K562 (cell line): ENCODE data around the gene GRIN2D. TPM values are rescaled to one million over a fixed set of nuclear protein-coding genes. Genes with fewer than 3 reads are reported as not detected.

Source experiments
- BCLAF1 ChIP-seq, 2 experiments: fragments of 450-650 bp in 1 of 2; IDR thresholded peaks; 2 replicates each; pipeline ENCODE4 v1.6.1; 2011 to 2017; ENCODE audit warnings: low read depth in 2 of 2, antibody characterized with exemption in 1 of 2, borderline replicate concordance in 1 of 2, low read length in 1 of 2, mild to moderate bottlenecking in 1 of 2, mixed read lengths in 1 of 2; ENCODE audit not compliant: control insufficient read depth in 1 of 2
- CLOCK ChIP-seq: fragments of 250-450 bp; sonication (Bioruptor Pico); IDR thresholded peaks from 2 replicates; pipeline ENCODE4 v1.4.0; 2020; ENCODE audit warnings: mild to moderate bottlenecking, moderate library complexity, borderline replicate concordance
- EP400 ChIP-seq: fragments of 450-650 bp; IDR thresholded peaks from 2 replicates; pipeline ENCODE4 v1.6.1; 2017; ENCODE audit warnings: antibody characterized with exemption, mild to moderate bottlenecking, moderate library complexity
- FOXO4 ChIP-seq: fragments of 450-650 bp; formaldehyde crosslinking; IDR thresholded peaks from 2 replicates; pipeline ENCODE4 v1.4.0; 2020; ENCODE audit warnings: mild to moderate bottlenecking, moderate library complexity
- FUS ChIP-seq: fragments of 200-400 bp; formaldehyde crosslinking; optimal IDR thresholded peaks from 2 replicates; pipeline ENCODE3; 2017; ENCODE audit warnings: low read depth, low read length
- KAT2B ChIP-seq: IDR thresholded peaks from one replicate; pipeline ENCODE4 v1.6.1; 2012; ENCODE audit warnings: low read depth, mild to moderate bottlenecking, control low read depth, inconsistent platforms, low read length, moderate library complexity
- MYC ChIP-seq, 2 experiments: fragments of 250-450 bp in 1 of 2; sonication (Bioruptor Pico) in 1 of 2; IDR thresholded peaks; 2 replicates each; pipeline versions ENCODE4 v1.5.1 to v1.6.1; 2012 to 2021; ENCODE audit warnings: low read depth in 2 of 2, borderline replicate concordance in 1 of 2, improper control_type of control experiment in 1 of 2, low read length in 1 of 2, mild to moderate bottlenecking in 1 of 2, moderate library complexity in 1 of 2
- NEUROD1 ChIP-seq: fragments of 150-350 bp; IDR thresholded peaks from 2 replicates; pipeline ENCODE4 v1.6.1; 2014; ENCODE audit warnings: borderline replicate concordance, low read length, low read depth; ENCODE audit not compliant: partially characterized antibody
- NFATC3 ChIP-seq: fragments of 450-650 bp; IDR thresholded peaks from 2 replicates; pipeline ENCODE4 v1.6.1; 2017; ENCODE audit warnings: mild to moderate bottlenecking
- NKRF ChIP-seq: fragments of 450-650 bp; IDR thresholded peaks from 2 replicates; pipeline ENCODE4 v1.6.1; 2016; ENCODE audit warnings: borderline replicate concordance
- POLR2A ChIP-seq: fragments of 450-650 bp; conservative IDR thresholded peaks from 2 replicates; pipeline ENCODE4 v1.6.1; 2016
- POLR2H ChIP-seq: IDR thresholded peaks from 2 replicates; pipeline ENCODE4 v1.6.1; 2016; ENCODE audit warnings: missing genetic modification characterization, low read depth, mild to moderate bottlenecking, control low read depth, missing compliant biosample characterization, moderate library complexity
- SIX5 ChIP-seq, 2 experiments: IDR thresholded peaks; 2 replicates each; pipeline ENCODE4 v1.6.1; 2011; ENCODE audit warnings: low read length in 2 of 2, borderline replicate concordance in 1 of 2, low read depth in 1 of 2, mild to moderate bottlenecking in 1 of 2, moderate library complexity in 1 of 2; ENCODE audit not compliant: insufficient read depth in 1 of 2
- TFAM ChIP-seq: fragments of 250-450 bp; sonication (Bioruptor Pico); conservative IDR thresholded peaks from 2 replicates; pipeline ENCODE4 v1.5.0; 2021; ENCODE audit warnings: mild to moderate bottlenecking, moderate library complexity
- ZNF717 ChIP-seq: fragments of 250-450 bp; sonication (Bioruptor Pico); IDR thresholded peaks from 2 replicates; pipeline ENCODE4 v1.5.0; 2021
- ZNF79 ChIP-seq: fragments of 250-450 bp; sonication (Bioruptor Pico); IDR thresholded peaks from 2 replicates; pipeline ENCODE4 v1.4.0; 2020; ENCODE audit warnings: low read depth, mild to moderate bottlenecking, moderate library complexity
- polyA plus RNA-seq, 8 experiments: library from polyadenylated mRNA; depleted of rRNA in 4 of 8; stranded (reverse) in 5 of 8; unstranded in 3 of 8; fragments of >200 nt; fragmentation: Nextera tagmentation in 2 of 8; fragmentation: Illumina TruSeq in 1 of 8; extraction: Ambion mirVana in 2 of 8; extraction: Trizol in 1 of 8; gene quantifications; 2 replicates each; pipeline versions ENCODE4 v1.2.1 to v1.2.3, GENCODE V29; 2011 to 2014; ENCODE audit warnings: inconsistent platforms in 1 of 8, missing spikeins in 1 of 8
- total RNA-seq, 7 experiments: library from RNA; depleted of rRNA in 6 of 7; stranded (reverse); fragments of >200 nt in 6 of 7; fragmentation: Illumina TruSeq in 2 of 7; extraction: Trizol in 2 of 7; gene quantifications; 2 replicates each; pipeline versions ENCODE4 v1.2.1 to v1.2.3, GENCODE V29; 2011 to 2021; ENCODE audit warnings: low replicate concordance in 1 of 7

Gene GRIN2D
- total and polyA plus RNA-seq, 9 of the 15 experiments (the other 6 are each of a cell fraction or from before 2014, with no cell fraction given): 0.32 to 31.5 (median 1.8) TPM

GRCh38 chr19:48398375-48399235, 5.1 kb downstream of the GRIN2D start (continued):
- TF ChIP-seq NKRF (no peak), KAT2B (no peak), POLR2H (tag) (peak; percentile 86), ZNF79 (no peak), MYC (IDR thresholded peaks at IDR 0.05; ENCODE audit: low read depth, low read length) (peak; percentile 92), MYC (CRISPR knock-in tag; IDR thresholded peaks at IDR 0.05; ENCODE audit: borderline replicate concordance, low read depth) (no peak), POLR2A (peak; percentile 98), ZNF717 (CRISPR knock-in tag) (no peak), EP400 (0 out of 2 replicates have a peak, but pooled peaks have one; percentile 48), NEUROD1 (no peak), BCLAF1 (IDR thresholded peaks at IDR 0.05; ENCODE audit: borderline replicate concordance in 1 of 2, control insufficient read depth in 1 of 2, low read depth in 2 of 2, low read length in 1 of 2) (no peak), NFATC3 (no peak), FOXO4 (CRISPR knock-in tag) (no peak), FUS (no peak), CLOCK (CRISPR knock-in tag) (no peak), SIX5 (IDR thresholded peaks at IDR 0.05; ENCODE audit: borderline replicate concordance in 1 of 2, insufficient read depth in 1 of 2, low read depth in 1 of 2, low read length in 2 of 2) (no peak), TFAM (CRISPR knock-in tag) (no peak)
